LNCAP (cell line): ENCODE results near the gene CCL15.

Experiments used
- CTCF ChIP-seq: fragments of 450-650 bp; IDR thresholded peaks from 2 replicates; pipeline ENCODE4 v1.5.1; 2017; ENCODE audit warnings: mild to moderate bottlenecking

The CCL15 gene

GRCh38 chr17:35988164-35988563 lies 13.2 kb downstream of the CCL15 start:
- TF ChIP-seq CTCF = no peak

- TF ChIP-seq CTCF = no peak
These were observed 14.7 kb downstream of the CCL15 start, which contains the start of gene CCL14 for GRCh38 chr17:35986643-35987042. Gene CCL14, minus strand, starts transcription at chr17:35986729. Its CDS starts 80 bp downstream, at chr17:35986649.

GRCh38 chr17:35984140-35984539 lies 17.2 kb downstream of the CCL15 start:
- TF ChIP-seq CTCF = no peak

- no peak for TF ChIP-seq CTCF
These were observed 18.8 kb downstream of the CCL15 start for GRCh38 chr17:35982409-35983191.

- no peak; the same call in 1 of the 2 replicates for TF ChIP-seq CTCF
These were observed 19.4 kb downstream of the CCL15 start for GRCh38 chr17:35981908-35982330.

GRCh38 chr17:35981246-35981645 lies 20.1 kb downstream of the CCL15 start, which contains the start of gene CCL16:
Gene CCL16, minus strand, starts transcription at chr17:35981497. Its CDS starts 77 bp downstream, at chr17:35981420.
- no peak for TF ChIP-seq CTCF

- TF ChIP-seq CTCF = no peak
These were observed 23.0 kb downstream of the CCL15 start for GRCh38 chr17:35978346-35978745.
